Thyroid gland (tissue), 4 donors: ENCODE measurements around the gene GTF3C4. TPM values are rescaled to one million over a fixed set of nuclear protein-coding genes. Genes with fewer than 3 reads are reported as not detected.

Experiments
- DNase-seq, 2 donors: peaks; one replicate each; pipeline ENCODE4 v3.0.0-alpha.2; 2019
- H3K27ac ChIP-seq, 3 donors: fragments of 200-600 bp; sonication (generic); 1 replicate in 2 of 3; 2 replicates in 1 of 3; pipeline ENCODE4 v1.5.1; 2016 to 2019; ENCODE audit warnings: mild to moderate bottlenecking in 1 of 3, moderate library complexity in 1 of 3
- H3K27me3 ChIP-seq: fragments of 200-600 bp; sonication (generic); one replicate; pipeline ENCODE4 v1.5.1; 2019
- H3K36me3 ChIP-seq, 2 donors: fragments of 200-600 bp; sonication (generic); one replicate each; pipeline ENCODE4 v1.5.1; 2016 to 2019
- H3K4me1 ChIP-seq, 2 donors: fragments of 200-600 bp; sonication (generic); one replicate each; pipeline ENCODE4 v1.5.1; 2017 to 2019
- H3K4me3 ChIP-seq, 3 donors: fragments of 200-600 bp; sonication (generic); replicated peaks in 1 of 3; 1 replicate in 2 of 3; 2 replicates in 1 of 3; pipeline ENCODE4 v1.5.1; 2016; ENCODE audit warnings: mild to moderate bottlenecking in 1 of 3
- H3K9me3 ChIP-seq: fragments of 200-600 bp; sonication (generic); one replicate; pipeline ENCODE4 v1.5.1; 2017
- CTCF ChIP-seq, 6 experiments: fragments of 200-600 bp in 3 of 6; fragments of 450-650 bp in 3 of 6; sonication (generic) in 3 of 6; IDR thresholded peaks; one replicate each; pipeline ENCODE4 v1.5.1; 2016 to 2019; ENCODE audit warnings: antibody characterized with exemption in 6 of 6, mild to moderate bottlenecking in 2 of 6, inconsistent platforms in 1 of 6, moderate library complexity in 1 of 6
- POLR2A ChIP-seq, 2 donors: fragments of 450-650 bp; IDR thresholded peaks; one replicate each; pipeline ENCODE4 v1.6.1; 2017; ENCODE audit warnings: antibody characterized with exemption in 2 of 2, mild to moderate bottlenecking in 2 of 2, moderate library complexity in 1 of 2
- WGBS, 2 donors: methylation state at CpG; one replicate each; pipeline ENCODE4 v1.1.5; 2017; 5-methylcytosine and 5-hydroxymethylcytosine counted together
- intact Hi-C: fragments of 100-400 bp; cut with DNase I; formaldehyde crosslinking; loops from one replicate; pipeline ENCODE4 v1.15.1; 2023
- total RNA-seq, 4 donors: library from RNA; depleted of rRNA; stranded (reverse); fragments of >200 nt; gene quantifications; one replicate each; pipeline ENCODE4 v1.2.3, GENCODE V29; 2016

Gene GTF3C4
- total RNA-seq, 4 donors from 2014 or later: 20.5 to 25.0 (median 22.1) TPM

- DNase-seq: no peak
- no peaks in the 10 kb centered on the region for H3K27me3 ChIP-seq
- TF ChIP-seq CTCF (IDR thresholded peaks at IDR 0.05) (no peak), POLR2A (IDR thresholded peaks at IDR 0.05) (no peak)
- no peaks in the 10 kb centered on the region for H3K4me1 ChIP-seq
- no peak overlapping the region for H3K4me3 ChIP-seq
- no peaks in the 10 kb centered on the region for H3K36me3 ChIP-seq
- intact Hi-C loops: no loop called here
- H3K27ac ChIP-seq: no peak overlapping the region
- WGBS, 2 donors: 90 to 92% methylated on average over 15 to 16 of the region's 16 CpGs
- H3K9me3 ChIP-seq: no peaks in the 10 kb centered on the region
Observed at GRCh38 chr9:132730054-132731033, 60.1 kb downstream of the GTF3C4 start.

GRCh38 chr9:132731230-132731629 is 61.0 kb downstream of the GTF3C4 start:
- no peak for DNase-seq
- TF ChIP-seq CTCF (IDR thresholded peaks at IDR 0.05): no peak
- TF ChIP-seq POLR2A (IDR thresholded peaks at IDR 0.05): no peak
- Histone ChIP-seq H3K36me3 (no peaks in the 10 kb centered on the region), H3K27me3 (no peaks in the 10 kb centered on the region), H3K4me1 (no peaks in the 10 kb centered on the region), H3K9me3 (no peaks in the 10 kb centered on the region), H3K27ac (no peak overlapping the region), H3K4me3 (no peak overlapping the region)
- intact Hi-C loops: no loop called here
- WGBS, 2 donors: 76% methylated on average over 3 of the region's 3 CpGs

DNA sequence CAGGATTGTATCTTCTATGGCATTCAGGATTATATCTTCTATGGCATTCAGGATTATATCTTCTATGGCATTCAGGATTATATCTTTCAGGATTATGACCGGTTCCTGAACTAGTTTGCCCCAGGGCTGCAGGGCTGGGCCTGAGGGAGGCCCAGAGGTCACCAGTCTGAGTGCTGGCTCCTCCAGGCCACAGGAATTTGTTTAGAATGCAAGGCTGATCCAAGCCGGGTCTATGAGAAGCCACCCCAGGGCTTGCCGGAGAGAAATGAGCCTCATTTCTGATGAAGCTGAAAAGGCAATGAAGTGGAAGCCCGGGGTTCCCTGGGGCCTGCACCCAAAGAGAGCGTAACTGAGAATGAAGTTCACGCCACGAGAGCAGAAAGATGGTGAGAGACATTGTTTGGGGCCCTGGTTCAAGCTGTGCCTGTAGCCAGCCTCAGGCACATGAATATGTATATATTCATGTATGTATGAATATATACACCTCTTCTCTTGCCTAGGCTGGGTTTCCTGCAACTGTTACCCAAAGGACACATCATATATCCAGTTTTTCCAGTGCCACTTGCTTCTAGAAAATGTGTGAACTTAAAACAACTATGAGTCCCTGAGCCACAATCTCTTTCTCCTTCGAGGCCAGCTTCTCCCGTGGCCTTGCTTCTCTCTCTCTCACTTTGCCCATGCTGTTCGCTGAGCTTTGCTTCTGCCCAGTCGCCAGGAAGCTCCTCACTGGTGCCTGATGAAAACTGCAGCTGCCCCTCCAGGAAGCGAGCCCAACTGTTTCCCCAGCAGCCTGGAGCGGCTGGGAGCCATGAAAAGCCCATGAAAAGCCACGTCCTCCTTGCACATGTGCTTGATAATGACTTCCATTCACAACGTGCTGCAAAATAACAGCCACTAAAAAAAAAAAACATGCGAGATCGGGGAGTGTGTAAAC is 62.3 kb downstream of the GTF3C4 start:
- TF ChIP-seq CTCF (IDR thresholded peaks at IDR 0.05): no peak
- no peaks in the 10 kb centered on the region for H3K9me3 ChIP-seq
- H3K4me3 ChIP-seq: no peak overlapping the region
- DNase-seq: no peak
- H3K4me1 ChIP-seq: no peaks in the 10 kb centered on the region
- H3K36me3 ChIP-seq: no peaks in the 10 kb centered on the region
- intact Hi-C loops: no loop called here
- H3K27ac ChIP-seq: no peak overlapping the region
- H3K27me3 ChIP-seq: no peaks in the 10 kb centered on the region
- 68 to 70% methylated on average over 17 of the region's 17 CpGs for WGBS, 2 donors

DNA sequence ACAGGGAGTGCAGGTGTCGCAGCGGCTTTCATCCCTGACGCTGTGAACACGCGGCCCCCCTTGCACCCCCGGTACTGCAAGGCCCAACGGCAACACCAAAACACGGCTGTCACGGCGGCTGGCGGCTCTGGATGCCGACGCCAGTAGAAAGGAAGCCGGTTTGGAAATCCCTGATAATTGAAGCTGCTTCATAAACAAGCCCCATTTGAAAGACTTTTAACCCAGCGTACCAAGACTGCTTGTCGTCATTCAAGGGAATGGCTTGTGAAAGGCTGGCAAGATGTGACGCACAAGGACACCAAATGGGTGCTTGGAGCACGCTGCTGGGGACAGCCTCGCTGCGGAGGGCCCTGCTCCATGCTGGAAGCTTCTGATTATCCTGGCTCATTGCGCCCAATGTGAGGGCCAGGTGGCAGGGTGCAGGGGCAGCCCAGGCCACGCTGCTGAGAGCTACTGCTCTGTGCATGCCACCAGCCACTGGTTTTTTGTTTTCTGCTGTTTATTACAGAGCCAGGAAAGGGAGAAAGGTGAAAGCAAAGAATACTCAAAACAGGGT is 63.1 kb downstream of the GTF3C4 start:
- Histone ChIP-seq H3K4me3 (no peak overlapping the region), H3K27me3 (no peaks in the 10 kb centered on the region), H3K27ac (no peak overlapping the region), H3K36me3 (no peaks in the 10 kb centered on the region), H3K4me1 (no peaks in the 10 kb centered on the region), H3K9me3 (no peaks in the 10 kb centered on the region)
- 70 to 74% methylated on average over 20 to 22 of the region's 22 CpGs for WGBS, 2 donors
- no peak for TF ChIP-seq POLR2A (IDR thresholded peaks at IDR 0.05)
- no peak for TF ChIP-seq CTCF (IDR thresholded peaks at IDR 0.05)
- intact Hi-C loops: no loop called here
- no peak for DNase-seq
